GM23338 (cell line): ENCODE measurements around the gene TCF7L1. TPM values are rescaled to one million over a fixed set of nuclear protein-coding genes. Genes with fewer than 3 reads are reported as not detected.
A peak's percentile ranks its signal among the peaks of the same experiment; 100 is the strongest.
"Not testable (repeated sequence)": the region's sequence is repeated elsewhere in the genome, so short reads cannot be mapped to it uniquely, and the experiment has no call there.

ENCODE experiments used
- ATAC-seq: fragments of 200-7000 bp; cut with Tn5 transposase; 3 replicates; pipeline ENCODE4 v1.9.1; 2020
- DNase-seq: peaks from one replicate; pipeline ENCODE4 v3.0.0-alpha.2; 2015; ENCODE audit warnings: low spot score
- H2AFZ ChIP-seq: fragments of 200-600 bp; sonication (generic); 2 replicates; pipeline ENCODE4 v1.8.0; 2016; ENCODE audit warnings: antibody characterized with exemption, mild to moderate bottlenecking, moderate library complexity
- H3F3A ChIP-seq: fragments of 200-600 bp; sonication (generic); replicated peaks from 2 replicates; pipeline ENCODE4 v1.8.0; 2017; ENCODE audit warnings: antibody characterized with exemption, mixed run types, low read depth
- H3K27ac ChIP-seq: fragments of 200-600 bp; sonication (generic); 2 replicates; pipeline ENCODE4 v1.6.1; 2016; ENCODE audit warnings: low read depth
- H3K27me3 ChIP-seq: fragments of 200-600 bp; sonication (generic); 2 replicates; pipeline ENCODE4 v1.8.0; 2016; ENCODE audit warnings: mild to moderate bottlenecking, mixed run types, moderate library complexity; ENCODE audit not compliant: insufficient read depth
- H3K36me3 ChIP-seq: fragments of 200-600 bp; sonication (generic); 2 replicates; pipeline ENCODE4 v1.8.0; 2016; ENCODE audit warnings: mild to moderate bottlenecking; ENCODE audit not compliant: insufficient read depth
- H3K4me1 ChIP-seq: fragments of 200-600 bp; sonication (generic); 2 replicates; pipeline ENCODE4 v1.8.0; 2016; ENCODE audit warnings: mild to moderate bottlenecking, moderate library complexity; ENCODE audit not compliant: insufficient read depth
- H3K4me2 ChIP-seq: fragments of 200-600 bp; sonication (generic); 2 replicates; pipeline ENCODE4 v1.7.1; 2017; ENCODE audit warnings: mixed run types
- H3K4me3 ChIP-seq: fragments of 200-600 bp; sonication (generic); 2 replicates; pipeline ENCODE4 v1.6.1; 2016; ENCODE audit warnings: mixed run types
- H3K79me2 ChIP-seq: fragments of 200-600 bp; sonication (generic); replicated peaks from 2 replicates; pipeline ENCODE4 v1.8.0; 2017; ENCODE audit warnings: mild to moderate bottlenecking; ENCODE audit not compliant: insufficient read depth
- H3K9me2 ChIP-seq: fragments of 200-600 bp; sonication (generic); 2 replicates; pipeline ENCODE4 v1.8.0; 2017; ENCODE audit not compliant: insufficient read depth
- H4K20me1 ChIP-seq: fragments of 200-600 bp; sonication (generic); replicated peaks from 2 replicates; pipeline ENCODE4 v1.8.0; 2017; ENCODE audit warnings: mild to moderate bottlenecking; ENCODE audit not compliant: insufficient read depth
- H3K27ac Mint-ChIP-seq: 2 replicates; pipeline ENCODE4 v1.8.0; 2020; ENCODE audit warnings: inconsistent platforms, mild to moderate bottlenecking, moderate library complexity, mixed read lengths
- H3K27me3 Mint-ChIP-seq: 3 replicates; pipeline ENCODE4 v1.8.0; 2022; ENCODE audit warnings: low read depth, mild to moderate bottlenecking, moderate library complexity, mixed read lengths, inconsistent platforms; ENCODE audit not compliant: insufficient read depth, poor library complexity
- H3K36me3 Mint-ChIP-seq: 3 replicates; pipeline ENCODE4 v1.8.0; 2021; ENCODE audit warnings: low read depth, mild to moderate bottlenecking, inconsistent platforms, moderate library complexity, mixed read lengths
- H3K4me1 Mint-ChIP-seq: 3 replicates; pipeline ENCODE4 v1.8.0; 2020; ENCODE audit warnings: mild to moderate bottlenecking, inconsistent platforms, mixed read lengths
- H3K4me3 Mint-ChIP-seq: 3 replicates; pipeline ENCODE4 v1.8.0; 2021; ENCODE audit warnings: moderate library complexity, mild to moderate bottlenecking, inconsistent platforms, mixed read lengths
- H3K9me3 Mint-ChIP-seq: 3 replicates; pipeline ENCODE4 v1.8.0; 2020; ENCODE audit warnings: moderate library complexity, mild to moderate bottlenecking, inconsistent platforms, mixed read lengths
- ETS1 ChIP-seq: IDR thresholded peaks from 2 replicates; pipeline ENCODE4 v1.6.1; 2016; ENCODE audit warnings: antibody characterized with exemption
- EZH2 ChIP-seq: fragments of 200-600 bp; sonication (generic); IDR thresholded peaks from one replicate; pipeline ENCODE4 v1.8.0; 2017; ENCODE audit warnings: antibody characterized with exemption, mild to moderate bottlenecking, low read depth; ENCODE audit not compliant: unreplicated experiment
- NANOG ChIP-seq: IDR thresholded peaks from 2 replicates; pipeline ENCODE4 v1.6.1; 2016; ENCODE audit warnings: antibody characterized with exemption, borderline replicate concordance
- POLR2AphosphoS5 ChIP-seq: IDR thresholded peaks from 2 replicates; pipeline ENCODE4 v1.6.1; 2016; ENCODE audit warnings: antibody characterized with exemption, low read depth
- polyA plus RNA-seq: library from polyadenylated mRNA; unstranded; fragments of >200 nt; fragmentation: Nextera tagmentation; extraction: Ambion mirVana; gene quantifications from 2 replicates; pipeline ENCODE4 v1.2.1, GENCODE V29; 2016
- total RNA-seq: library from RNA; depleted of rRNA; stranded (reverse); fragments of >200 nt; shearing (Covaris generic); gene quantifications from 2 replicates; pipeline ENCODE4 v1.2.3, GENCODE V29; 2014

TCF7L1 gene
- total and polyA plus RNA-seq, 2 experiments from 2014 or later = 47.3 to 101 TPM

GRCh38 chr2:85314884-85315242 is 181.7 kb downstream of the TCF7L1 start:
- H3K27me3 ChIP-seq = no peaks in the 10 kb centered on the region
- Mint-ChIP-seq H3K36me3 (peaks cover 35% of the 10 kb centered on the region), H3K27me3 (peaks cover 12% of the 10 kb centered on the region), H3K4me1 (peaks cover 6% of the 10 kb centered on the region), H3K9me3 (no peaks in the 10 kb centered on the region), H3K27ac (no peak overlapping the region), H3K4me3 (no peak overlapping the region)
- H3K9me2 ChIP-seq = no peaks in the 10 kb centered on the region
- H3K4me3 ChIP-seq = no peak overlapping the region
- ATAC-seq (peak; percentile 5; the same call in 1 of the 3 replicates), DNase-seq (no peak)
- H4K20me1 ChIP-seq = peaks cover 2% of the 10 kb centered on the region
- TF ChIP-seq EZH2 = no peak
- no peak for TF ChIP-seq NANOG
- TF ChIP-seq ETS1 = no peak
- H2AFZ ChIP-seq = no peak overlapping the region
- H3K4me1 ChIP-seq = peaks cover 4% of the 10 kb centered on the region; the same call in 1 of the 2 replicates
- no peaks in the 10 kb centered on the region for H3K36me3 ChIP-seq
- H3K79me2 ChIP-seq = peaks cover 1% of the 10 kb centered on the region; the same call in 1 of the 2 replicates
- H3F3A ChIP-seq = no peaks in the 10 kb centered on the region; the same call in 1 of the 2 replicates
- no peak overlapping the region for H3K4me2 ChIP-seq
- no peak overlapping the region for H3K27ac ChIP-seq

GRCh38 chr2:85315921-85316320 is 182.7 kb downstream of the TCF7L1 start:
- H3K4me3 ChIP-seq, H3K36me3 ChIP-seq, H3K79me2 ChIP-seq, ATAC-seq, H3K4me1 ChIP-seq, H3K4me2 ChIP-seq, H3K4me3 Mint-ChIP-seq, H3K9me3 Mint-ChIP-seq, H3K9me2 ChIP-seq, H4K20me1 ChIP-seq, H3K27ac Mint-ChIP-seq, H2AFZ ChIP-seq, H3K27me3 ChIP-seq, H3K4me1 Mint-ChIP-seq, H3F3A ChIP-seq, DNase-seq, H3K27ac ChIP-seq: not testable (repeated sequence)
- Mint-ChIP-seq H3K36me3 (peaks cover 32% of the 10 kb centered on the region), H3K27me3 (peaks cover 14% of the 10 kb centered on the region)

- Mint-ChIP-seq H3K9me3 (no peaks in the 10 kb centered on the region), H3K27ac (no peak overlapping the region), H3K4me3 (no peak overlapping the region), H3K27me3 (peaks cover 10% of the 10 kb centered on the region), H3K36me3 (peaks cover 57% of the 10 kb centered on the region), H3K4me1 (no peaks in the 10 kb centered on the region)
- Histone ChIP-seq H3K79me2 (peaks cover 14% of the 10 kb centered on the region; the same call in 1 of the 2 replicates), H3K36me3 (peaks cover 27% of the 10 kb centered on the region), H3K27ac (no peak overlapping the region), H3F3A (no peaks in the 10 kb centered on the region; the same call in none of the 2 replicates), H3K4me1 (no peaks in the 10 kb centered on the region), H2AFZ (no peak overlapping the region), H3K4me2 (no peak overlapping the region), H3K4me3 (no peak overlapping the region), H3K27me3 (no peaks in the 10 kb centered on the region), H4K20me1 (peaks cover 18% of the 10 kb centered on the region), H3K9me2 (no peaks in the 10 kb centered on the region)
- TF ChIP-seq EZH2 = no peak
- no peak for TF ChIP-seq POLR2AphosphoS5
- DNase-seq (no peak), ATAC-seq (no peak)
Measured at GRCh38 chr2:85318222-85319074, 185.3 kb downstream of the TCF7L1 start.
